GM12878 (cell line): ENCODE measurements around the gene DENND1C. TPM values are rescaled to one million over a fixed set of nuclear protein-coding genes. Genes with fewer than 3 reads are reported as not detected.

Experiments used
- ATAC-seq: fragments of 200-7000 bp; cut with Tn5 transposase; 3 replicates; pipeline ENCODE4 v1.9.1; 2020; ENCODE audit warnings: mild to moderate bottlenecking, moderate library complexity
- BruUV-seq: library from RNA; stranded (reverse); fragments of 400-500 nt; replicated peaks from 2 replicates; lab custom pipeline; 2021; lab: Mats Ljungman, UMichigan
- CTCF ChIA-PET: fragments of 300-600 bp; sonication (Branson Sonifier 250); formaldehyde crosslinking; extraction: SDS; loops from one replicate; lab custom pipeline; 2021; ENCODE audit warnings: inconsistent platforms; lab: Yijun Ruan, JAX
- POLR2A ChIA-PET: fragments of 350-600 bp; formaldehyde crosslinking; extraction: SDS; loops from one replicate; lab custom pipeline; 2021; ENCODE audit warnings: inconsistent platforms; lab: Charles Lee
- RAD21 ChIA-PET: fragments of 300-600 bp; sonication (Branson Sonifier 250); formaldehyde crosslinking; loops from one replicate; lab custom pipeline; 2023; ENCODE audit warnings: antibody characterized with exemption; ENCODE audit not compliant: unreplicated experiment; lab: Charles Lee
- SMC1A ChIA-PET: fragments of 300-600 bp; sonication (Branson Sonifier 250); formaldehyde crosslinking; loops from one replicate; lab custom pipeline; 2023; ENCODE audit not compliant: unreplicated experiment, uncharacterized antibody; lab: Charles Lee
- DNase-seq: peaks from one replicate; pipeline ENCODE4 v3.0.0-alpha.2; 2011; ENCODE audit warnings: low read depth, low spot score
- FAIRE-seq: peaks from 3 replicates; lab custom pipeline; 2011; peaks lifted over from hg19 to GRCh38; lab: Jason Lieb, UNC
- H2AFZ ChIP-seq: 2 replicates; pipeline ENCODE4 v1.6.0; 2011; ENCODE audit warnings: low read depth, low read length, control low read depth; ENCODE audit not compliant: control insufficient read depth
- H3K27ac ChIP-seq: 2 replicates; pipeline ENCODE4 v1.5.1; 2011; ENCODE audit warnings: control low read depth; ENCODE audit not compliant: control insufficient read depth, insufficient read depth
- H3K27me3 ChIP-seq, 2 experiments: replicated peaks in 1 of 2; 2 replicates each; pipeline versions ENCODE4 v1.6.0 to v1.6.1; 2011; ENCODE audit warnings: low read length in 1 of 2; ENCODE audit not compliant: control insufficient read depth in 2 of 2, insufficient read depth in 2 of 2
- H3K36me3 ChIP-seq, 2 experiments: 2 replicates each; pipeline ENCODE4 v1.5.1; 2011; ENCODE audit warnings: low read length in 1 of 2; ENCODE audit not compliant: control insufficient read depth in 2 of 2, insufficient read depth in 2 of 2
- H3K4me1 ChIP-seq: 2 replicates; pipeline ENCODE4 v1.6.1; 2011; ENCODE audit warnings: mild to moderate bottlenecking, low read length, moderate library complexity, mixed read lengths; ENCODE audit not compliant: control insufficient read depth, insufficient read depth
- H3K4me2 ChIP-seq: 2 replicates; pipeline ENCODE4 v1.6.0; 2011; ENCODE audit warnings: control low read depth; ENCODE audit not compliant: control insufficient read depth, insufficient read depth
- H3K4me3 ChIP-seq: fragments of 200-600 bp; sonication (generic); 2 replicates; pipeline ENCODE4 v1.5.1; 2016
- H3K79me2 ChIP-seq: 2 replicates; pipeline ENCODE4 v1.6.0; 2011; ENCODE audit warnings: low read length; ENCODE audit not compliant: control insufficient read depth, insufficient read depth
- H3K9ac ChIP-seq: 2 replicates; pipeline ENCODE4 v1.8.0; 2011; ENCODE audit warnings: low read length, control low read depth, mixed read lengths; ENCODE audit not compliant: control insufficient read depth, insufficient read depth
- H3K9me3 ChIP-seq: replicated peaks from 3 replicates; pipeline ENCODE4 v1.5.1; 2011; ENCODE audit warnings: mild to moderate bottlenecking, low read length; ENCODE audit not compliant: control insufficient read depth, insufficient read depth
- H4K20me1 ChIP-seq: 2 replicates; pipeline ENCODE4 v1.6.0; 2011; ENCODE audit not compliant: control insufficient read depth, insufficient read depth
- BACH1 ChIP-seq: fragments of 450-650 bp; IDR thresholded peaks from 2 replicates; pipeline ENCODE4 v1.6.1; 2017; ENCODE audit warnings: mild to moderate bottlenecking, borderline replicate concordance
- BHLHE40 ChIP-seq, 2 experiments: fragments of 450-650 bp in 1 of 2; IDR thresholded peaks; 2 replicates each; pipeline ENCODE4 v1.6.1; 2011 to 2017; ENCODE audit warnings: low read depth in 2 of 2, borderline replicate concordance in 1 of 2, improper control_type of control experiment in 1 of 2, low read length in 1 of 2, mild to moderate bottlenecking in 1 of 2
- CBFB ChIP-seq: IDR thresholded peaks from 2 replicates; pipeline ENCODE4 v1.6.1; 2016; ENCODE audit warnings: antibody characterized with exemption, low read depth
- CBX3 ChIP-seq: fragments of 200-600 bp; sonication (generic); IDR thresholded peaks from 2 replicates; pipeline ENCODE4 v1.6.1; 2016; ENCODE audit warnings: low read depth, borderline replicate concordance
- CREB1 ChIP-seq: IDR thresholded peaks from 2 replicates; pipeline ENCODE4 v1.6.1; 2012; ENCODE audit warnings: low read depth, mild to moderate bottlenecking, inconsistent platforms
- KDM1A ChIP-seq: fragments of 200-600 bp; sonication (generic); IDR thresholded peaks from 2 replicates; pipeline ENCODE4 v1.6.1; 2016; ENCODE audit warnings: borderline replicate concordance
- MEF2A ChIP-seq: IDR thresholded peaks from 2 replicates; pipeline ENCODE4 v1.6.1; 2011; ENCODE audit warnings: low read depth, mild to moderate bottlenecking, low read length, moderate library complexity; ENCODE audit not compliant: insufficient read depth
- NBN ChIP-seq: fragments of 450-650 bp; IDR thresholded peaks from 2 replicates; pipeline ENCODE4 v1.6.1; 2016
- POLR2A ChIP-seq: IDR thresholded peaks from 2 replicates; pipeline ENCODE4 v1.6.1; 2011; ENCODE audit warnings: low read depth, mild to moderate bottlenecking, low read length
- POU2F2 ChIP-seq: IDR thresholded peaks from 3 replicates; pipeline ENCODE4 v1.6.1; 2011; ENCODE audit warnings: low read depth, mild to moderate bottlenecking, low read length, borderline replicate concordance
- SP1 ChIP-seq: IDR thresholded peaks from one replicate; pipeline ENCODE4 v1.6.1; 2011; ENCODE audit warnings: low read depth, low read length
- SRF ChIP-seq, 2 experiments: IDR thresholded peaks; 2 replicates each; pipeline ENCODE4 v1.6.1; 2011; ENCODE audit warnings: low read depth in 2 of 2, low read length in 2 of 2, mild to moderate bottlenecking in 1 of 2, moderate library complexity in 1 of 2
- WGBS: methylation state at CpG from one replicate; pipeline ENCODE4 v1.1.6; 2016; ENCODE audit warnings: low lambda C conversion rate; ENCODE audit not compliant: insufficient replicate concordance, insufficient coverage; ENCODE audit errors: missing lambda C conversion rate; 5-methylcytosine and 5-hydroxymethylcytosine counted together
- in situ Hi-C: fragments of 300-500 bp; cut with MboI; formaldehyde crosslinking; loops from 9 replicates; pipeline ENCODE4 v1.14.3; 2018; ENCODE audit warnings: mixed read lengths
- intact Hi-C: fragments of 100-400 bp; cut with micrococcal nuclease; formaldehyde crosslinking; loops from one replicate; pipeline ENCODE4 v1.14.2; 2022; ENCODE audit not compliant: unreplicated experiment
- polyA plus RNA-seq, 11 experiments: library from polyadenylated mRNA; depleted of rRNA in 4 of 11; unstranded in 6 of 11; stranded (reverse) in 5 of 11; fragments of >200 nt; fragmentation: Nextera tagmentation in 4 of 11; fragmentation: Illumina TruSeq in 1 of 11; extraction: Ambion mirVana in 4 of 11; extraction: Trizol in 1 of 11; gene quantifications; 1 replicate in 1 of 11; 2 replicates in 10 of 11; pipeline versions ENCODE4 v1.2.1 to v1.2.3, GENCODE V29; 2011 to 2016; ENCODE audit warnings: inconsistent platforms in 2 of 11, missing spikeins in 2 of 11, low read depth in 1 of 11
- total RNA-seq, 4 experiments: library from RNA; depleted of rRNA in 3 of 4; stranded (reverse); fragments of >200 nt in 3 of 4; fragmentation: Illumina TruSeq in 1 of 4; extraction: Trizol in 1 of 4; gene quantifications; 2 replicates each; pipeline versions ENCODE4 v1.2.1 to v1.2.3, GENCODE V29; 2013 to 2021
- TF ChIP-seq, protein P1 (sequence below): fragments of 450-650 bp; IDR thresholded peaks from 2 replicates; pipeline ENCODE4 v1.6.1; 2017; ENCODE audit warnings: mild to moderate bottlenecking, low read depth, inconsistent platforms; ENCODE audit not compliant: poor library complexity, severe bottlenecking
- TF ChIP-seq, protein P2 (sequence below): fragments of 450-650 bp; IDR thresholded peaks from 2 replicates; pipeline ENCODE4 v1.6.1; 2018; ENCODE audit warnings: borderline replicate concordance, mild to moderate bottlenecking; ENCODE audit not compliant: partially characterized antibody

Gene DENND1C
- total and polyA plus RNA-seq, 10 of the 15 experiments (the other 5 are each of a cell fraction or from before 2014, with no cell fraction given) = 2.4 to 54.3 (median 32.7) TPM

DNA sequence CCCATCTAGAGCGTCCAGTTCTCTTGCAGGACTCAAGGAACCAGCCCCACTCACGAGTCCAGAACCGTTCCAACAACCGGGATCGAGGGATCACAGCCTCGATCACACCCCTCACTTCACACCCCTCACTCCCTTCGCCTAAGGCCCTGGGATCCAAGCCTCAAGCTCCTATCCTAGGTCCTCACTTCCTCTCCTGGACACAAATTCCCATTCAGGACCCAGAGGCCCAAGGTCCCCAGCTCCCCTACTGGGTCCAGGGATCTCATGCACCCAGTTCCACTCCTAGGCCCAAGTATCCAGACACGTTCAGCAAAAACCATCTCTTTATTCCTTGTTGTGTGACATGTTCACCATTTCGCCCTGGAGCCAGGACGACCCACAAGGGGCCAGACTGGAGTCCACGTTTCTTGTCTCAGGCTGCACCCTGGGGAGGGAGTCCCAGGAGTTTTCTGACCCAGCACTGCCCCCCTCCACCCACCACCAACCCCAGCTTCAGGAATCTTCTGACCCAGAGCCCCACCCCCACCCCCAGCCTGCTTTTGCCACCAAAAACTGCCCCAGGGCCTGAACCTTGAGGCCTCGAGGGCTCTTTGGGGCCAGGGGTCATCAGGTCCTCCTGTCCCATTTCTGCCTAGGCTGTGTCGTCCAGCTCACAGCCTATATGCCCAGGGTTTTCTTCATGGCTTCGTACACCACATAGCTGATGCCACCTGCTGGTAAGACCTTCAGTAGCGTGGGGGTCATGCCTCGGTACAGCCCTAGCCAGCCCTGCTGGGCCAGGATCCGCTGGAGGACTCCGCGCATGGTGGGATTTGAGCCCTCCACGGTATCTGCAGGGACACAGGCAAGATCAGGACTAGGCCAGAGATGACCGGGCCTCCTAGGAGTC lies 55.6 kb downstream of the DENND1C start (continued):
- TF ChIP-seq, protein P1, sequence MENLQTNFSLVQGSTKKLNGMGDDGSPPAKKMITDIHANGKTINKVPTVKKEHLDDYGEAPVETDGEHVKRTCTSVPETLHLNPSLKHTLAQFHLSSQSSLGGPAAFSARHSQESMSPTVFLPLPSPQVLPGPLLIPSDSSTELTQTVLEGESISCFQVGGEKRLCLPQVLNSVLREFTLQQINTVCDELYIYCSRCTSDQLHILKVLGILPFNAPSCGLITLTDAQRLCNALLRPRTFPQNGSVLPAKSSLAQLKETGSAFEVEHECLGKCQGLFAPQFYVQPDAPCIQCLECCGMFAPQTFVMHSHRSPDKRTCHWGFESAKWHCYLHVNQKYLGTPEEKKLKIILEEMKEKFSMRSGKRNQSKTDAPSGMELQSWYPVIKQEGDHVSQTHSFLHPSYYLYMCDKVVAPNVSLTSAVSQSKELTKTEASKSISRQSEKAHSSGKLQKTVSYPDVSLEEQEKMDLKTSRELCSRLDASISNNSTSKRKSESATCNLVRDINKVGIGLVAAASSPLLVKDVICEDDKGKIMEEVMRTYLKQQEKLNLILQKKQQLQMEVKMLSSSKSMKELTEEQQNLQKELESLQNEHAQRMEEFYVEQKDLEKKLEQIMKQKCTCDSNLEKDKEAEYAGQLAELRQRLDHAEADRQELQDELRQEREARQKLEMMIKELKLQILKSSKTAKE = no peak
- no peak for TF ChIP-seq POLR2A
- no peak for TF ChIP-seq MEF2A
- no peak for TF ChIP-seq SP1
- TF ChIP-seq CBFB = no peak

DNA sequence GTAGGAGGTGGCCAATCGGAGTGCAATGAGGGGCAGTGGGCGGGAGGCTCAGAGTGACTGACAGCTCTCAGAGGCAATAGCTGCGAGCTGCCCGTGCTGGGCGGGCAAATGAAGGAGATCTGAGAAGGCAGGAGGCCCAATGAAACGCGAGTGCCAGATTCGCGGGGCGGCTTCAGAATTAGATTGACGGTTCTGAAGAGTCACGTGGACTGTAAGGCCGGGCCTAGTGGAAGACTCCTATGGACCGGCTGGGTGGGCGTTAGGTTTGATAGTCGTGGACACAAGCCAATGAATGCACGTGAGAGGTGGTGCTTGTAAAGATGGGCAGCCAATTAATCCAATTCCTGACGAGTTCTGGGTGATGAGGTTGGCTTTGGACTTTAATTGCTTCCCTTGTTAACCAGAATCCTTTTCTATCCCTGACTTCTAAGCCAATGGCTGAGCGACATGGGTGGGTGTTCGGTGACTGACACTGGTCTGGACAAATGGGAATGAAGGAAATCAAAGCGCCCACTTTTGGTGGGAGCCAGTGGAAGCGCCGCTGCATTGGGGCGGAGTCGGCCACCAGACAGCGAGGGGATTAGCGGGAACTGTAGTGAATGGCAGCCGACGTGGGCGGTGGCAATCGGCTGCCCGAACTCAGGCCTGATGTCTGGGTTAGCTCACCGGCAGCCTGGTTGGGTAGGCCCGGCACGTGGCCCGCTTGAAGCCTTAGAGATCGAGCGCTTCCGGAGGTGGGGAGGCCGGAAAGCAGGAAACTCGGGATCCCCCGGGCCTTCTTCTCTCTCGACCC lies 56.5 kb downstream of the DENND1C start:
- DNase-seq (peak; percentile 100), ATAC-seq (peak; percentile 93), FAIRE-seq (peak; percentile 100)
- peak overlapping the region; percentile 6; the same call in 1 of the 2 replicates for H3K4me3 ChIP-seq
- POLR2A ChIA-PET = interaction anchor here (0.5 to 1.8 kb wide), 19 partner anchors 10 to 1012 kb away, joined by 3 to 13 read pairs (median 3); partner anchors contain the start of genes ALKBH7, CLPP, DENND1C and NDUFA11
- H3K4me2 ChIP-seq = peak overlapping the region; percentile 56
- H2AFZ ChIP-seq = peak overlapping the region; percentile 72
- 17% methylated on average over 43 of the region's 43 CpGs for WGBS
- no TSS peak for BruUV-seq
- H3K9me3 ChIP-seq = no peaks in the 10 kb centered on the region; the same call in 2 of the 3 replicates
- H3K4me1 ChIP-seq = peaks cover 5% of the 10 kb centered on the region
- no peak overlapping the region for H3K9ac ChIP-seq
- H3K27me3 ChIP-seq = no peaks in the 10 kb centered on the region
- SMC1A ChIA-PET = interaction anchor here (0.6 to 1.6 kb wide), 3 partner anchors 10 to 80 kb away, joined by 3 to 5 read pairs (median 3); no protein-coding TSS in a partner anchor
- CTCF ChIA-PET = interaction anchor here (0.8 to 2.2 kb wide), 8 partner anchors 10 to 438 kb away, joined by 3 to 8 read pairs (median 3); partner anchors contain the start of genes ALKBH7 and DENND1C
- H4K20me1 ChIP-seq = peaks cover 19% of the 10 kb centered on the region
- RAD21 ChIA-PET = interaction anchor here (0.6 to 1.7 kb wide), 9 partner anchors 11 to 445 kb away, joined by 3 to 9 read pairs (median 4); partner anchors contain the start of gene ALKBH7
- peak overlapping the region; percentile 58 for H3K27ac ChIP-seq
- H3K36me3 ChIP-seq = peaks cover 4 to 17% of the 10 kb centered on the region in 2 experiments
- in situ Hi-C loops (no loop called here), intact Hi-C loops (loop anchor here (1.0 kb wide), 2 partner anchors 32 to 35 kb away; partner anchors contain the start of gene GTF2F1)
- peaks cover 41% of the 10 kb centered on the region for H3K79me2 ChIP-seq
- TF ChIP-seq KDM1A = no peak
- TF ChIP-seq POU2F2 = 0 out of 3 replicates have a peak, but pooled peaks have one; percentile 27
- TF ChIP-seq CREB1 = peak; percentile 81
- TF ChIP-seq SRF (IDR thresholded peaks at IDR 0.05; ENCODE audit: low read depth in 2 of 2, low read length in 2 of 2) = peak in 1 of 2 experiments; percentile 66; a peak in 2 of 4 replicates
- TF ChIP-seq BHLHE40 (IDR thresholded peaks at IDR 0.05; ENCODE audit: borderline replicate concordance in 1 of 2, low read depth in 2 of 2, low read length in 1 of 2) = peak; percentile 65 to 81
- TF ChIP-seq NBN = peak; percentile 3; the same call in 1 of the 2 replicates
- TF ChIP-seq CBX3 = no peak
- TF ChIP-seq, protein P2, sequence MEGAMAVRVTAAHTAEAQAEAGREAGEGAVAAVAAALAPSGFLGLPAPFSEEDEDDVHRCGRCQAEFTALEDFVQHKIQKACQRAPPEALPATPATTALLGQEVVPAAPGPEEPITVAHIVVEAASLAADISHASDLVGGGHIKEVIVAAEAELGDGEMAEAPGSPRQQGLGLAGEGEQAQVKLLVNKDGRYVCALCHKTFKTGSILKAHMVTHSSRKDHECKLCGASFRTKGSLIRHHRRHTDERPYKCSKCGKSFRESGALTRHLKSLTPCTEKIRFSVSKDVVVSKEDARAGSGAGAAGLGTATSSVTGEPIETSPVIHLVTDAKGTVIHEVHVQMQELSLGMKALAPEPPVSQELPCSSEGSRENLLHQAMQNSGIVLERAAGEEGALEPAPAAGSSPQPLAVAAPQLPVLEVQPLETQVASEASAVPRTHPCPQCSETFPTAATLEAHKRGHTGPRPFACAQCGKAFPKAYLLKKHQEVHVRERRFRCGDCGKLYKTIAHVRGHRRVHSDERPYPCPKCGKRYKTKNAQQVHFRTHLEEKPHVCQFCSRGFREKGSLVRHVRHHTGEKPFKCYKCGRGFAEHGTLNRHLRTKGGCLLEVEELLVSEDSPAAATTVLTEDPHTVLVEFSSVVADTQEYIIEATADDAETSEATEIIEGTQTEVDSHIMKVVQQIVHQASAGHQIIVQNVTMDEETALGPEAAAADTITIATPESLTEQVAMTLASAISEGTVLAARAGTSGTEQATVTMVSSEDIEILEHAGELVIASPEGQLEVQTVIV = peak; percentile 70
- TF ChIP-seq BACH1 = no peak
